Measurements from ENCODE around the gene MACROD2.

- TF ChIP-seq REST (IDR thresholded peaks at IDR 0.05; ENCODE audit: insufficient read depth in 1 of 2, low read depth in 2 of 2, low read length in 2 of 2) (no peak), POLR2AphosphoS5 (IDR thresholded peaks at IDR 0.05; ENCODE audit: low read depth, low read length) (no peak)
Measured at GRCh38 chr20:16014436-16014835, 2019.1 kb downstream of the MACROD2 start.
